HG03342 (cell line): Measurements from ENCODE around the gene AGBL4.
"Not testable (repeated sequence)": the region's sequence is repeated elsewhere in the genome, so short reads cannot be mapped to it uniquely, and the experiment has no call there.

Experiments used
- ATAC-seq: cut with Tn5 transposase; IDR thresholded peaks from one replicate; pipeline ENCODE4 v1.9.1; 2021; ENCODE audit warnings: mild to moderate bottlenecking, moderate library complexity; ENCODE audit not compliant: unreplicated experiment

AGBL4 gene

DNA sequence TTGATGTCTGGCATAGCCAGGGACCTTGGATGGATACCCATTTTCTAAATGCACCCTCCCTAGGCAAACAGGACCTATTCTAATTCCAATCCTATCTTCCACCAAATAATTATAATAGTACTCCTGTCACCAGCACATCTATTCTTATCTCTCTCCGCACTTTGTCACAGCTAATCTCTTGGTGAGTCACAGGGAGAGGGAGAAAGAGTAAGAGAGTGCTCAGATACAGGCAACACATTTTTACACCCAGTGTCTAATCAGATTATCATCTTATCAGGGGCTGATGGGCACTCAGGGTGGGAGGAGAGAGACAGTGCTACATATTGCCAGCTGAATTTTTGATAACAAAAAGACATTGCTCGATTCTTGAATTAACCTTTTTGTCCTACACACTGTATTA, 972.1 kb downstream of the AGBL4 start:
- no peak for ATAC-seq

DNA sequence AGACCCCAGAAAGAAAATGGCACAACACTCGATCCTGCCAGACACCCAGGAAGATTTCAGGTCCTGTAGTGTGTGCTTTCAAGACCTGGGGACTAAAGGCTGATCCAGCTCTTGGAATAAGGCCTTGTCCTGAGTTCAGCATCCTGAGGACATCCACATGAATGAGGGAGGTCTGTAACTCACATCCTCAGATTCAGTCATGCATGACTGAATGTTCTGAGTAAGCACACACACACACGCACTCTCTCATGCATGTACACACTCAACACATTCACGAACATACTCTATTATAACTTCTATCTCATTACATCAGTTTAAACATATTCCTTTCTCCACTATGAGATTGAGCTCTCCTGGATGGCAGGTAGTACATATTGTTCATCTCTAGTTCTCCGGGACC, 973.7 kb downstream of the AGBL4 start:
- ATAC-seq = no peak

DNA sequence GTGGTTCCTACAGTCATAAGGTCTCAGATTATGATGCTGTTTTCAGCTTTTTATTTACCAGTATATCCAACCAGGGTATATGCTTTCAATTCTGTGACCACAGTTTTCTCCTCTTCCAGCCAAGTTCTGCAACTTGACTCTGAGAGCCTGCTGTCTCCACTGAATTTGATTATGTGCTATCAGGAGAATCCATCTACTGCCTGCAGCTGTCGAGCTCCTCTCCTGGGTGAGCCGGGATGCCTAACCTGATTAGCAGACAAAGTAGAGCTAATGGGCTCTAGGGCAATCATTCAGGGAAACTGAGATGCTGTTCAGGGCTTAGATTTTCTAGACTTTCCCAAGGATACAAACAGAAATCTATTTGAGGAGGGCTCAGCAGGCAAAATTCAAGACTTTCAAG, 975.6 kb downstream of the AGBL4 start:
- no peak for ATAC-seq

DNA sequence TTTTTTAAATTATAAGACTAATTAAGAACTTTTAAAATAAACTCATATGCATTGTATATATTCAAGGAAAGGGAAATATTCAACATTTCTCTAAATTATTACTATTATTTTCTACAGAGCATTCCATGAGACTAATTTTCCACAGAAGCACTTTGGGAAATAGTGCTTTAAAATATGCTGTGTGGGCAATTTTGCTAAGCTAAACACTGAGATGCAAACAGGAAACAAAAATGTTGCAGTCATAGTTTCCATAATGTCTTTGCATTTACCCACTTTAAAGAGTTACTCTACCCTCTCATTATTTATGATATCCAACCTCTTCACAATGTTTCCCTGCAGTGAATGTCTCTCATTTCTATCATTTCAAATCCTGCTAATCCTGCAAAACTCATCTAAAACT, 977.4 kb downstream of the AGBL4 start:
- ATAC-seq = no peak

DNA sequence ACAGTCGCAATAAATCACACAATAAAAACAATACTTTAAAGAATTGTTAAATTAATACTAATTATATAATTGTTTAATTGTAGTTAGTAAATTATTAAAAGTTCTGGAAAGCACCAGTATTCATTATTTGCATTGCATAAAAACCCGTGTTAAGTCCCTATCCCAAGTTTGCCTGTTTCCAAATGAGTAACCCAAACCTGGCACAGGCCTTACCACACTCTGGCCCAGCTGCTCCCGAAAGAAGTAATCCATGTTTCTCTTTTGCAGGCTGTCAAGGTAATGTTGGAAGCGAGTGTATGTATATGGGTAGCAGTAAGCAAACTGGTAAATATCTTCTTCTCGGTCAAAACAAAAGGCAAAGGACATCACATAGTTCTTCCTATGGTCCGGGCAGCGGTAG, 978.4 kb downstream of the AGBL4 start:
- no peak for ATAC-seq

DNA sequence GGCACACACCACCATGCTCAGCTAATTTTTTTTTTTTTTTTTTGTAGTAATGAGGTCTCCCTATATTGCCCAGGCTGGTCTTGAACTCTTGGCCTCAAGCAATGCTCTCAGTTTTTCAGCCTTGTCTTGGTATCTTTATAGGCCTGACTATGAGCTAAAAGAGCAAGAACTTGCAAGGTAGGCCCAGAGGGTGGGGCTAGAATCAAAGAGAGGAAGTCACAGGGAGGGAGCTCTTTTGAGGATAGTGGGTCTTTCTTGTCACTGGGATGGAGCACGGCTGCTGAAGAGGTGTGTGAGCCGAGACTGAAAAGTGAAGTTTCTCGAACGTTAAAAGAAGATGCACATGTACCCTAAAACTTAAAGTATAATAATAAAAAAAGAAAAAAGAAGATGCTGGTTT, 987.1 kb downstream of the AGBL4 start:
- ATAC-seq = no peak

DNA sequence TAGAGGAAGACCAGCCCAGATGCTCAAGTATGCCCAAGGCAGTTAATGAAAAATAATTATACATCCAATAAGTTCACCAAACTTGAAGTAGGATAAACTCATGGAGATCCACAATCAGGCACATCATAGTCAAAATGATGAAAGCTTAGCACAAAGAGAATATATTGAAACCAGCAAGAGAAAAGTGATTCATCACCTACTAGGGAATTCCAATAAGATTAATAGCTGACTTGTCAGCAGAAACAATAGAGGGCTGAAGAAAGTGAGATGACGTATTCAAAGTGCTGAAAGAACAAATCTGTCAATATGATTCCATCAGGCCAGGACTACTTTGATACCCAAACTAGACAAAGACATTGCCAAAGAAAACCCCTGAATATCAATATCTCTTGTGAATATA, 995.4 kb downstream of the AGBL4 start:
- ATAC-seq = no peak

DNA sequence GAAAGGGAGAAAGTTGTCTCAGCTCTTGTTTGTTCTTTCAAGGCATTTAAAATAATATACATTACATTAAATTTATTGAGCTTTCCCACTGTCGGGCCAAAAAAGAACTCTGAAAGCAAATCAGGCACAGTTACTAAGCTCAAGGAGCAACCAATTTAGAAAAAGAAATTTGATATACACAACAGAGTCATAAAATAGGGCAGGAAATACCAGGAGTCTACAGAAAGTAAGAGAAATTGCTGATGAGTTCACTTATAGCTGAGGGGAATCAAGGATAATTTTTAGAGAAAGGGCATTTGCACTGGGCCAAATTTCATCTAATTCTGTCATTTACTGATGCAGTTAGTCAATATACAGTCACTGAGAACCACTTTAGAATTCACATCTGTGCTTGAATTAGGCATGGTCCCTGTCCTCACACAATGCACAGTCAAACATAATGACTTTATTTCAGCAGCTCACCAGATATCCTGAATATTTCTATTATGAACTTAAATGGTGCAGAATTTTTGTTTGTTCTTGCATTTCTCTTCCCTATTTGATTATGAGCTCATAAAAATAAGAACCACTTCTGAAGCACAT, 997.4 kb downstream of the AGBL4 start:
- ATAC-seq = no peak

DNA sequence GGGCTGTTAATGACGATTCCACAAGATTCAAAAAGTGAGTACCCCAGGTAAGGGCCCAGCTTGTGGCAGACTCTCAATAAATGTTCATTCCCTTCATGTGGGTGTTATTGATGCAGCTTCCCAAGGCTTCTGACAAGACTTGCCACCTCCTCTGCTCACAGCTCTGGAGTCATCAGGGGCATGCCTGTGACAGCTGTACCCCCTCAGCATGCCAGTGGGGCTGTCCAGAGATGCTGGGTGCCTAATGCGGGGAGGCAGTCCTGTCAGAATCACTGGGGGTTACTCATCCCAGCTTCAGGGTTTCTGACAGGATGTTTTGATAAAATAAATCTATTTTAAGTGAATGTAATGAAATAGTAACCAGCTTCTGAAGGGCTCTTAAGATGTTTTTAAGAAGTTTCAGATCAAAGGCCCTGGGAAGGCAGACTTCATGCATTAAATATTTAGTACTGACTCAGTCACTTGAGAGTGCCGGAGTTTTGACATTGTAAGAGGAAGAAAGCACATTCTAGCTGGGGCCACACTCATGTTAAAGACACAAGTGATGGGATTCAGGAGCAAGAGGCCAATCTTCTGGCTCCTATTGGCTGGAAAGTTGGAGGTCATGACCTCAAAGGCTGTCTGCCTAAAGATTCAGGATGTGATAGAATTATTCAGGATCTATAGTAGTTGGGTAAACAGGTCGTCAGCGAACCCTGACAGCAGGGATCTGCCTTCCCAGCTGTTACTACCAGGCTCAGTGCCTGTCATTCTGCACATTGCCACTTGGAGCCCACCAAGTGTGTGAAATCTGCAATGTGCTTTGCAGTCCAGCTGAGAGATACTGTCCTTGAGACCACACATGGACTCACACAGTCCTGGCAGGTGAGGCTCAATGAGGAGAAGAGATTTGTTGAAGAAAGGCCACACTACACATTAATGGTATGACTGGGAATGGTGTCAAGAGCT, 1007.5 kb downstream of the AGBL4 start:
- no peak for ATAC-seq

DNA sequence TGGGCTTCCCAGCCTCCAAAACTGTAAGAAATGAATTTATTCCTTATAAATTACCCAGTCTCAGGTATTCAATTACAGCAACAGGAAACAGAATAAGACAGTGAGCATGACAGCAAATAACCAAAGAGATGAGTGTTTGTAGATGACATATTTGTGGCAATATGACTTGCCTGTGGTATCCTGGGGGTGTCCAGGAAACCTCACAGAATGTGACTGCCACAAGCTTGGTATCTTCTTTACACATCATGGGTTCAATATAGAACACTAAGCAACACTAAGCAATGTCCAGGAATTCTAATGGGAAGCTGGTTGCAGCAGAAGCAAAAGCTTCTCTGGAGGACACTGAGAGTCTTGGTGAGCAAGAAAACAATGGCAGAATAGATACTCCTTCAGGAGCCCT, 1010.7 kb downstream of the AGBL4 start:
- no peak for ATAC-seq

DNA sequence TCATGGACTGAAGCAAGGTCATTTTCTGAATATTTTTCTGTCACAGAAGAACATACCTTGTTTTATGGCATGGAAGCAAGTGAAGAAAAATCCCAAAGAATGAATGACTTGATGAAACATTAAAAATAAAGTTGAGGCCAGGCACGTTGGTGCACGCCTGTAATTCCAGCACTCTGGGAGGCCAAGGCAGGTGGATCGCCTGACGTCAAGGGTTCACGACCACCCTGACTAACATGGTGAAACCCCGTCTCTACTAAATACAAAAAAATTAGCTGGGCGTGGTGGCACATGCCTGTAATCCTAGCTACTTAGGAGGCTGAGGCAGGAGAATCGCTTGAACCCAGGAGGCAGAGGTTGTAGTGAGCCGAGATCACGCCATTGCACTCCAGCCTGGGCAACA, 1020.8 kb downstream of the AGBL4 start:
- ATAC-seq = not testable (repeated sequence)

DNA sequence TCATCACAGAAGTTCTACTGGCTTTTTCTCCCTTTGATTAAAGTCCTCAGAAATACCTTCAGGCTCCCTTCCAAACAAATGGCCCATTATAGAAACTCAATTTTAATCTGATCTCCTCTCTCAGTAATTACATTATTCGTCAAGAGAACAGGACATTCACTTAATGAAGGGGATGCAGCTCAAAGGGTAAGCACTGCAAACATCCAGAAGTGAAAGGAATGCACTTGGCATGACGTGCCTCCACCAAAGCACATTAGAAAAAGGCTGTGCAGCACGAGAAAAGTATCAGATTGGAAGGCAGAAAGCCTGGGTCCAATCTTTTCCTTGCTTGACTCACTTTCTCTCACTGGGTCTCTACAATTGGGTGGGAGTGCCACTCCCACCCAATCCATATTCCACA, 1024.4 kb downstream of the AGBL4 start:
- ATAC-seq = no peak

DNA sequence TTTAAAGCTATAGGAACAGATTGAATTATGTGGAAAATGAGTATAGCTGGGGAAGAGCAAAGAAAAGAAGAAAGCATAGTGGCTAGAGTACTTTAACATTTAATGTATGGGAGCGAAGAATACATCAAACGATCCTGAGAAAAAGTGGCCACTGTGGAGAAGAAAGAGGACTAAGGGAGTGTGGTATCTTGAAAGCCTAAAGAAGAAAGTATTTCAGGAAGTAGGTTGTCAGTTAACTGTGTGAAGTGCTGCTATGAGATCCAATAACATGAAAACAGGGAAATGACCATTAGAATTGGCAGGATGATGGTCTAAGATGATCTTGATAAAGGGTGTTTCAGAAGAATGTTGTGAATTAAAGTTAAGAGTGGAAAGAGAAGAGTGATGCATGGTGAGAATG, 1027.4 kb downstream of the AGBL4 start:
- no peak for ATAC-seq

DNA sequence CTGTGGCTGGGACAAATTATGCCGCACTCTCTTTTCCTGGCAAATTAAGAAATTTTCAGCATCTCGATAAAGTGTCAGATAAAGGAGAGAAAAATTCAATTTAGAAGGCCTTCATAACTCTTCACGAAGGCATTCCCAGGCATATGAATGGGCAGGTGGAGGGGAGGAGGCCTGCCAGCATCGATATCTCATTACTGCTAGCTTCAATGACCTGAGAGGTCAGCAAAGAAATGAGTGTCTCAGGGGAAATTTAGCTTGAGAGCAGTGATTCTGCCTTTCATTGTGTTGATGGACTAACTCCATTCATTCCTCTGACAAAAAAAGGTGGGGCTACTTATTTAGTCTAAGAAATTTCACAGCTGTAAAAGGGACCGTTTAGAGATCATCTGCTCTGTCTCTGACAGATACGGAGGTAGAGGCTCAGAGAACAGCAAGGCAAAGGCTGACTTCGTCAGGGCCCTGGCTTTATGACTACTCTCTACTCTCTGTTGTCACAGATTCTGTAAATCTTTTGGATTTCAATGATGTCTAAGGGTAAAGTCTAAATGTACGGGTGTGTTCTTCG, 1035.0 kb downstream of the AGBL4 start:
- ATAC-seq = no peak

DNA sequence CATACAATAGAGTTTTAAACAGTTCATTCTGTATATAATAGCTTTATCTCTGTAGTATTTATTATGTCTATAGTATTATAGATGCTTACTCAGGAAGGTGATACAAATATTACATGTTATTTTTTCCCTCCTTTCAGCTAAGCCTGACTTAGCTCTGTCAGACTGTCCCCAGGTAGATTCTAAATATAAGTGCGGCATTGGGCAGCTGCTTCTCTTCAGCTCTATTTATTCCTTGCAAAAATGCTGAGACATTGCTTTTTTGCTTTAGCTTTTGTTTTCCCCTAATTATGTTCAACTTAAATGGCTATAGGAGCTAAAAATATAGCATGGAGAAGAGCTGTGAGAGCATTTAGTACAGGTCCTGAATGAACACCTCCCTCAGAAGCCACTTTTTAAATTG, 1043.8 kb downstream of the AGBL4 start:
- no peak for ATAC-seq

DNA sequence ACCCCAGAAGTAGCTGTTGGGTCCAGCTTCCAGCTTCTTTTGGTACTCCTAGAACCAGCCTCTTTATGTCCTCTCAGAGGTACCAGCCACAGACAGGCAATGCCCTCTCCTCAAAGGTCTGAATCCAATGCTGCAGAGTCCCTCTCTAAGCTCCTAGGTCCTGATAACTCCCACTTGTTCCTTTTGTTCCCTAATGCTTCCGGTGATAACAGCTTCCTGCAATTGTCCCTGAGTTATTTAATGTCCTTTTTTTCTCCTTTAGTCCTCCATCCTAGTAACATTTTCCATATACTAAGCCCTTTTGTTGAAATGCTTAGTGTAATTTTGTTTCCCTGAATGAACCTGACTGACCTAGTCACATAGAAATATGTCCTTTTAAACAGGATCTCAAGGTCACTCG, 1045.3 kb downstream of the AGBL4 start:
- ATAC-seq = no peak

DNA sequence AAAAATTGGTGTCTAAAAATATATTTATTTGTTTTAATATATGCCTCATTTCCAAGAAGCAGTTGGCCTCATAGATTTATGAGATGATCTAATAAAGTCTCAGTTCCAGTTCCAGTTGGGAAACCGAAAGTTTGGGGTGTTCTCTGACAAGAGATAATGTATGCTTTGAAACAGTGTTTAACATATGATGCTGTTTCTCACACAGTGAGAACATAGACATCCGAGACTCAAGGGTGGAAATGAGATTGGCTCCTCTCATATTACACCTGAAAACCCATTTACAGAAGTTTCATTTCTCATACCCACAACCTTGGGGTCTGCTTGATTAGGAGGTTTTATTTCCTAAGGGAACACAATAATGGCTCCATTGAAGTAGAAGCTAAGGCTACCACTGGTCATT, 1046.5 kb downstream of the AGBL4 start:
- ATAC-seq = no peak

DNA sequence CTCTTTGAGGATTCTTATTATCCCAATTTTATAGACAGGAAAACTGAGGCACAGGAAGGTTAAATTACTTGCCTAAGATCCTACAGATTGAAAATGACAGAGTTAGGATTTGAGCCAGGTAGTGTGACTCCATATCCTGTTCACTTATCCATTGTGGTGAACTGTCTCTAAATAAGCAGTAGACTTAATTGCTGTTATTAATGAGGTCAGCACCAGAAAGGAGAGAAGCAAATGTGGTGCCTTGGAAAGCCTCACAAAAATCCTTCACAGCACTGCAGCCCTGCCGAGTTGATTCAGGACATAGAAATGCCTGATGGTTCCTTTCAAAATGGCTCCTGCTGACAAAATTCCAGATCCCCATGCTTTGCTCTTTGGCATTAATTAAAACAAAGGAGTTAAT, 1053.8 kb downstream of the AGBL4 start:
- ATAC-seq = no peak

DNA sequence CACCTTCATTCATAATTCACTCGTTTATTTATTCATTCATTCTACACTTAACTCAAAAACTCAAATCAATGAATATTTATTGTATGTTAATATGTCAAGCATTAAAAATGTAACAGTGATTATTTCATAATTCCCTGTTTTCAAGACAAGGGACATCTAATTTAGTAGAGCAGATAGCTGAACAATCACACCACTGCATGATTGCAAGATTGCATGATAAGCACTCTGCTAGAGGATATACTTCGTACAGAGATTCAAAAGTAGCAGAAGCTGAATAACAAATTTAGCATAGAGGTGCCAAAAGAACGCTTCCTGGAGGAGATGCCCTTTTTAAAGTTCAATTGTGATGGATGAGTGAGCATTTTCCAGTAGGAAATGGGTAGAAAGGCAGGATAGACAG, 1056.4 kb downstream of the AGBL4 start:
- no peak for ATAC-seq

DNA sequence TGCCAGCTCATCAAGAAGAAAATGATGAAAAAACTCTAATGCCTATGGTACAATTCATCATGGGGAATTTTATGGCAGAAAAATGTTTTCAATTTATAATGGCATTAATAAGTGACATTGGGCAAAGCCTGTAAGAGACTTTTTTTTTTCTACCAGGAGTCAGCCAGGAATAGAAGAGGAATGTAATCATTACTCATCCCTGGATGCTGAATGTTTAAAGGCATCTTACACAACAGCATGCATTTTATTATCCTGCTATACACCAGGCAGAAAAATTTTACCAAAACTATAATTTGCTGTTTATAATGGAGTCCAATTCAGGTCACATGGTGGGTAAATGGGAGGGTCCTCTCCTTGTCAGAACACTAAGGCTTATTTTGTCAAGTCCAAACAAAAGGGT, 1057.2 kb downstream of the AGBL4 start:
- no peak for ATAC-seq

DNA sequence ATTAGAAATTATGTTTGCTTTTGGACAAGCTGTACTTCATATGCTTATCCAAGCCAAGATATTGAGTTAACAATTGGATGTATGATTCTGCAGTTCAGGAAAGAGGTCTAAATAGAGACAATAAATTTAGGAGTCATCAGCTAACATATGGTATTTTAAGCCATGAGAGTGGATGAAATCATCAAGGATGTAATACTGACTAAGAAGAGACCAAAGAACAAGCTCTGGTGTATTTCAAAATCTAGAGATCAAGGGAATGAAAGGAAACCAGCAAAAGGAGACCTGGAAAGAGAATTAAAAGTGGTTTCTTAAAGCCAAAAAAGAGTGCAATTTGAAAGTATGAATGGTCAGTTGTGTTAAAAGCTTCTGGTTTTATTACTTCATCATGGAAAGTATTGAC, 1063.4 kb downstream of the AGBL4 start:
- no peak for ATAC-seq

DNA sequence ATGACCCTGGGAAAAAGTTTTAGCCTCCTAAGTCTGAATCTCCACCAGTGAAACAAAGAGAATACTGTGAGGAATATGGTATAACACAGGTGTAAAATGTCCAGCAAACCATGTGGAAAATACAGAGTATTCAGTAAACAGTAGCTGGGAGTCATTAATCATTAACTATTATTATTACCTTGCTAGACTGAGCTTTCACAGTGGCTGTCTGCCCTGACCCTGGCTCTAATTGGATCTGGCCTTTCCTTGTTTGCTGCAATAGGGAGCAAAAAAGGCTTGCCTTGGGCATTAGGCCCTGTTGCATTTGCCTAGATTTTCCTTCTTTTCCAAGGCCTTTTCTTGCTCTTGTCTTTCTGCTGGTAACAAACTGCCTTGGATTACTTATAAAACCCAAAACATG, 1068.0 kb downstream of the AGBL4 start:
- no peak for ATAC-seq
